GM18505 (cell line): ENCODE measurements around the gene C6orf15.

Experiments used
- ATAC-seq: cut with Tn5 transposase; IDR thresholded peaks from one replicate; pipeline ENCODE4 v1.9.1; 2021; ENCODE audit not compliant: unreplicated experiment
- POLR2A ChIP-seq: IDR thresholded peaks from 4 replicates; pipeline ENCODE4 v1.6.1; 2011; ENCODE audit warnings: borderline replicate concordance; ENCODE audit not compliant: insufficient read depth, insufficient read length; ENCODE audit errors: extremely low read depth

C6orf15 gene

GRCh38 chr6:31063906-31064435, 48.4 kb downstream of the C6orf15 start:
- no peak for ATAC-seq
- no peak for TF ChIP-seq POLR2A
